Measurements from ENCODE around the gene SMDT1.

SMDT1 gene, protein sequence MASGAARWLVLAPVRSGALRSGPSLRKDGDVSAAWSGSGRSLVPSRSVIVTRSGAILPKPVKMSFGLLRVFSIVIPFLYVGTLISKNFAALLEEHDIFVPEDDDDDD

DNA sequence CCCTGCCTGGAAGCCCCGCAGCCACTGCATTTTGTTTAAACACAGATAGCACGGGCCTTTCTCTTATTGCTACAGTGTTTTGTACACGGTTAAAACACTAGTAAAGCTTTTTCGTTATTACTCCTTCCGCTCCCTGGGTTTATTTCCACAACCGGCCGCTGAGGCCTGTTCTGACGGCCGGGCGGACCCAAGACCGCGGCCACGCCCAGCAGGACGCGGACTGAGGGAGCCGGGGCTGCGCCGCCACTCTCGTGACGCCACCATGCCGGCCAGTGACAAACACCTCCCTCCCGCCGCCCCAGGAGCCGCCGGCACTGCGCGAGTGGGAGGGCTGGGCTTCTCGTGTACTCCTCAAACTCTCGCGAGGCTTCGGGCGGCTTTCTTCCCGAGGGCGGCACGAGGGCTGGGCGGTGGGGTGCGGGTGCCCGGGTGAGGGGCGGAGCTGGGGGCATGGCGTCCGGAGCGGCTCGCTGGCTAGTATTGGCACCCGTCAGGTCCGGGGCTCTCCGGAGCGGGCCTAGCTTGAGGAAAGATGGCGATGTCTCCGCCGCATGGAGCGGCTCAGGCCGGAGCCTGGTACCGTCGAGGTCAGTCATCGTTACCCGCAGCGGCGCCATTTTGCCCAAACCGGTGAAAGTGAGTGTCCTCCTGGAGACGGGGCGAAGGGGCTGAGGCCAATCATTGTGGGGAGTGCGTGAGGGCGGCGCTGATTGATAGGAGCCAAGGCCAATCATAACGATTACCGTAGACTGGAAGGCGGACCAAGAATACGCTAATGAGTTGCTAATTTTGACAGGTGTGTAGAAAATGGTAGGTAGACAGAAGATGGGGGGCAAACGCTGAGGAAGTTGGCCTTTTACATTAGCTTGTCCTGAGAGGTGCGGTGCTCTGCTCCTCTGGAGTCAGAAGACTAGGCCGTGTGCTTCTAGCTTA lies at the start of gene SMDT1:
Gene SMDT1 (plus strand): TSS at position 382 of the 933 bp plus-strand sequence. CDS start 69 bp downstream, at position 451.
- peak; percentile 97 to 98 for DNase-seq

DNA sequence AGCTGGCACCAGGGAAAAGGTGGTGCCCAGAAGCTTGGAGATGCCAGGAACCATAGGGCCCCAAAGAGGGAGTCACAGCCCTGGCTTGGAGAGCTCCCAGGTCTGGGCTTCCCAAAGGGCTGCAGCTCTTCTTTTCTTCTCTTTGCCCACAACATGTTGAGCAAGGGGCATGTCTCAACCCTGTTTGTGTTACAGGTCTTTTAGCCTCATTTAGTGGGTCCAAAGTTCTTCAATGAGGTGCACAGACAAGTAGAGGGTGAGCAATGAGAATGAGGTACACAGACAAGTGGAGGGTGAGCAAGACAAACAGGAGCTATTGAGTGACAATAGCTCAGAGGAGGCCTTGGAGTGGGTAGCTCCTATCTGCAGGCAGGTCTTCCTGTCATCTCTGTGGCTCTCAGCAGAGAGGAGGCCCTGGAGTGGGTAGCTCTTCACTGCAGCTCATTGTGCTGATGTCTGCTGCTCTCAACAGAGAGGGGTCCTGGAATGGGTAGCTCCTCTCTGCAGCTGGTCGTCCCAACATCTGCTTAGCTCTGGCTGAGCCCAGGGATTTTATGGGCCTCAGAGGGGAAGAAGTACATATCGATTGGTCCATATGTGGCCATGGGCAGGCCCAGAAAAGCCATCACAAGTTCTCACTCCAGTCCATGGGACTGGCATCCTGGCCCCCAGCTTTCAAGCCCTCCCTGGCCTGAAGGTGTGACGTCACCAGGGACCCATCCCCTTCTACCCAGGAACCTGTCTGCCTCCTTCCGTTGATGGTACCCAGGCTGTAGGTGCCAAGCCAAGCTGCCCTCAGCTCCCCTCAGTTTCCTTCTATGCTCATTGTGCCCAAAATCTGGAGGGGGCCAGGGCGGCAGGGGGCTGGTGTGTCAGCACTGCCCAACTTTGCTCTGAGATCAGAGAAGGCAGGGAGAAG lies 46.0 kb upstream of the SMDT1 start:
- DNase-seq: no peak

DNA sequence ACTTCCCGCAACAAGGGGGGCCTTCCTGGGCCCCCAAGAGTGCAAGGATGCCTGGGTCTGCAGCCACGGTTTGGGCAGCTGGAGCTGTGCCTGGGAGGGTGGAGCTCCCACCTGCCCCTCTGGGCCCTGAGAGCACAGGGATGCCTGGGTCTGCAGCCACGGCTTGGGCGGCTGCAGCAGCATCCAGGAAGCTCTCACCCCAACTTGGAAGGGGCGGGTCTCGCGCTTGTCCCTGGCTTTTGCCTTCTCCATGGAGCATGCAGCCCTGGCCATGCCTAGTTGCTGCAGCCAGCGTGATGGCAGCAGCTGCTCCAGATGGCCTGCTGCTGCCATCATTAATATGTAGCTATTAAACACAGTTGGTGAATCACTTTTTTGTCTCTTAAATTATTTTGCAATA lies 44.2 kb upstream of the SMDT1 start:
- no peak for DNase-seq

DNA sequence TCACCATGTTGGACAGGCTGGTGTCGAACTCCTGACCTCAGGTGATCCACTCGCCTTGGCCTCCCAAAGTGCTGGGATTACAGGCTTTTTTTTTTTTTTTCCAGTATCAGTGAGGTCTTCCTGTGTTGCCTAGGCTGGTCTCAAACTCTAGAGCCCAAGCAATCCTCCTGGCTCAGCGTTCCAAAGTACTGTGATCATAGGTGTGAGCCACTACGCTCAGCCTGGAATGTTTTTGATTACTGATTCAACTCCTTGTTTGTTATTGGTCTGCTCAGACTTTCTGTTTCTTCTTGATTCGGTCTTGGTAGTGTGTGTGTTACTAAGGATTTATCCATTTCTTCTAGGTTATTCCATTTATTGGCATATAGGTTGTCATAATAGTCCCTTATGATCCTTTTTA lies 40.2 kb upstream of the SMDT1 start:
- no peak for DNase-seq

DNA sequence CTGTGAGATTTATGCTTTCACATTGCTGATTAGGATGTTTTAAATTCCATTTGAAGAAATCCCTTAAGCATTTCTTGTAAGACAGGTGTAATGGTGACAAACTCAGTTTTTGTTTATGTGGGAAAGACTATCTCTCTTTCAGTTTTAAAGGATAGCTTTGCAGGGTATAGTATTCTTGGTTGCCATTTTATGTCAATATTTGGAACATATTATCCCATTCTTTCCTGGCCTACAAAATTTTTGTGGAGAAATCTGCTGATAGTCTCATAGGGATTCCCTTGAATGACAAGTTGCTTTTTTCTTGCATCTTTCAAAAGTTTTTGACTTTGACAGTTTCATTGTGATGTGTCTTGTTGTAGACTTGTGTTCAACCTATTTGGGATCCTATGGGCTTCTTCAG lies 37.7 kb upstream of the SMDT1 start:
- no peak for DNase-seq

DNA sequence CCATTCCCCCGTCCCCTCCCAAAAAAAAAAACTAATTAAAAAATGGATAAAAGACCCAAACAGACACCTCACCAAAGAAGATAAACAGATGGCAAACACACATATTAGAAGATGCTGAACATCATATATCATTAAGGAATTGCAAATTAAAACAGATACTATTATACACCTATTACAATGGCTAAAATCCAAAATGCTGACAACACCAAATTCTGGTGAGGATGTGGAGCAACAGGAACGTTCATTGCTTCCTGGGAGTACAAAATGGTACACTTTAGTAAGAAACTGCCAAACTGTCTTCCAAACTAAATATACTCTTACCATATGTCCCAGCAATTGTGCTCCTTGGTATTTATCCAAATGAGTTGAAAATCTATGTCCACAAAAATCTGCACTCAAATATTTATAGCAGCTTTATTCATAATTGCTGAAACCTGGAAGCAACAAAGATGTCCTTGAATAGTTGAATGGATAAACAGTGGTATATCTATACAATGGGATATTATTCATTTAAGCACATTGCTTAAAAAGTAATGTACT lies 28.8 kb upstream of the SMDT1 start:
- no peak for DNase-seq

DNA sequence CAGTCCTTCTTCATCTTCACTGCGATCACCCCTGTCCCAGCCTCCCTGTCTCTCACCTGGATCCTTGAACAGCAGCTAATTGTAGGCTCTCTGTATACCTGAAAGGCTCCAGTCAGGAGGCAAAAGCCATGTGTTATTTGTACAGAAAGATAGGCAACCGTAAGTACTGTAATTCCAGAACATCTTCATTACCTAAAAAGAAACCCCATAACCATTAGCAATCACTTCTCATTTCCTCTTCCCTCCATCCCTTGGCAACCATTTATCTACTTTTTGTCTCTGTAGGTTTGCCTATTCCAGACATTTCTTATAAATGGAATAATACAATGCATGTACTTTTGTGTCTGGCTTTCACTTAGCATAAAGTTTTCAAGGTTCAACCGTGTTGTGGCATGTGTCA lies 26.7 kb upstream of the SMDT1 start:
- no peak for DNase-seq

DNA sequence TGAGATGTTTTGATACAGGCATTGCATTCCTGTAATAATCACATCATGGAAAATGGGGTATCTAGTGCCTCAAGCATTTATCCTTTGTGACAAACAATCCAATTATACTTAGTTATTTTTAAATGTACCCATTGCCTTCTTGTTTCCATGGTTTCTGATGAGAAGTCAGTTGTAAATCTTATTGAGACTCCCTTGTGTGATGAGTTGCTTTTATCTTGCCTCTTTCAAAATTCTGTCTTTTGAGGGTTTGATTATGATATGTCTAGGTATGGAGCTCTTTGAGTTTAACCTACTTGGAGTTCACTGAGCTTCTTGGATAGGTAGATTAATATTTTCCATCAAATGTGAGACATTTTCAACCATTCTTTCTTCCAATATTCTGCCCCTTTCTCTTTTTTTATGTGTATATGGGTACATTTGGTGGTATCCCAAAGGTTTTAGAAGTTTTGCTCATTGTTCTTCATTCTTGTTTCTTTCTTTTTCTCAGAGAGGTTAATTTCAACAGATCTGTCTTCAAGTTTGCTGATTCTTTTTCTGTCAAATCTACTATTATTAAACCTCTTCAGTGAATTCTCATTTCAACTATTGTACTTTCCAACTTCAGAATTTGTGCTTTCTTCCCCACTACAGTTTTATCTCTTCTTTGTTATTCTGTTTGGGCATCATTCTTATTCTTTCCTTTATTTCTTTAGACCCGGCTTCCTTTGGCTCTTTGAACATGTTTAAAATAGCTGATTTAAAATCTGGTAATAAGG lies 22.6 kb upstream of the SMDT1 start:
- DNase-seq: no peak

DNA sequence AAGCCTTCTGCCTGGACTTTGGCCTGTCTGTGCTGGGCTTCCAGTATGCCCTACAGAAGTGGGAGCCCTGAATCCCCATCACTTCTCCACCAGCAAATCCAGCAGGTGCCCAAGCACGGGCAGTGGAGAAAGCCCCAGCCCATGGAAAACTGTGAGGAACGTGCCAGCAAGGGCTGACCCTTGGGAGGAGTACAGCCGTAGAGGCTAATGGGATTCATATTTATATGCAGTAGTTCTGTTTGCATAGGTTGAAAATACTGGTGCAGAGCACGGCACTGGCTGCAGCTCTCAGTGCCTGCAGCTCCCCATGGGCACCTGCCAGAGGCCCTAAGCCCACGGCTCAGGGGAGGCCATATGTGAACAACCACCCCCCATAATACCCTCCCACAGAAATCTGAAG lies 19.0 kb upstream of the SMDT1 start:
- DNase-seq: no peak

DNA sequence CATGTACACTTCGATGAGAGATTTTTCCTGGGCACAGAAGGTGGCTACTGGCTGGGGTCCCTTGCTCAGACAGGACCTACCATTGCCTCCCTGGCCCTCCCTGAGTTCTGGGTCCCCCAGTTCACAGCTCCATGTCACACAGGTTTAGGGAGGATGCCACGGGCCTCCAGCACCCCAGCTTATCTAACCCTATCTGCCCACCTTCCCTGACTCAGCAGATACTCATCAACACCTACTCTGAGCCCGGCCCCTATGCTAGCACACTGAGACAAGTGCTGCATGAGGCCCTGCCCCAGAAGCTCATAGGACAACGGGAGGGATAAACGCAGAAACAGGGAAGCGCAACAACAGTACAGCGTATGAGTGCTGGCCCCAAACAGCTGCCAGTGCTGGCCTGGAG lies 18.5 kb upstream of the SMDT1 start:
- no peak for DNase-seq

DNA sequence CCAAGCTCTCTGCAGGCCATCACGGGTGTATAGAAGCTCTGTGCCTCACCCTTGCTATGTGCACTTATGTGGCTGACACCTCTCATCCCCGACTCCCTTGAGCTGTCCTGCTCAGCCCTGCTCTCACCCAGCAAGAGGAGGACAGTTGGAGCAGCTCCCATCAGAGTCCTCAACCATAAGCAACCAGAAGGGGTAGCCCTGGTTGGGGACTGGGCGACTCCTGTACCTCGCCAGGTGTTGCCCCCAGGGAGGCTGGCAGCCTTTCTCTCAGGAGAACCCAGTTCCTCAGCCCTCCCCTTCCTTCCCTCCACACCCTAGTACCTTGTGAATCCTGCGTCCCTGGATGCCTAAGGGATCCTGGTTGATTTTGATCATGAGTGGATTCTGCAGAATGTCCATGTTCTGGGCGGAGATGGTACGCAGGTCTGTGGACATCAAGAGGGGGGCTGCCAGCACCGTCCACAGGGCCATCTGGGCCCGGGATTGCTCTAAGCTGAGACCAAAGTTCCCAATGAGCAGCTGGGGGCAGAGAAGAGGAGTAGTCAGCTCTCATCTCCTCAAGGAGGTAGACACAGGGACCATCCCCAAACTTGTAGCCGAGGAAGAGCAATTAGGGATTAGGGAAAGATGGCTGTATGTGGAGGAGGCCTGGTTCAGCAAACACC lies 16.9 kb upstream of the SMDT1 start:
- no peak for DNase-seq

DNA sequence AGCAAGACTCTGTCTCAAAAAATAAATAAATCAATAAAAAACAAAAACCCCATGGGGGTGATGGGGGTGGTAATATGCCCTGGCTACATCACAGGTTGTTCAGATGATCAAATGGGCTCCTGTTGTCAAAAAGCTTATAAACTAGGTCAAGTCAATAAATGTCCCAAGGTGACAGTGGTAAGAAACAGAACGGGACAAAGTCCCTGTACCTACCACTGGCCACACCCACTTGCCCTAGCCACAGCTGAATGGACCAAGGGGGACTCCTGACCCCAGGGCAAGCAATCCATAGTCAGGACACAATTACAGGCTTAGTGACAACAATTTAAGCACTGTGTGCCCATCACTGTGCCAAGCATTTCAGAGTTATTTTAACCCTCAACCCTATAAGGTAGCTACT lies 14.9 kb upstream of the SMDT1 start:
- no peak for DNase-seq

DNA sequence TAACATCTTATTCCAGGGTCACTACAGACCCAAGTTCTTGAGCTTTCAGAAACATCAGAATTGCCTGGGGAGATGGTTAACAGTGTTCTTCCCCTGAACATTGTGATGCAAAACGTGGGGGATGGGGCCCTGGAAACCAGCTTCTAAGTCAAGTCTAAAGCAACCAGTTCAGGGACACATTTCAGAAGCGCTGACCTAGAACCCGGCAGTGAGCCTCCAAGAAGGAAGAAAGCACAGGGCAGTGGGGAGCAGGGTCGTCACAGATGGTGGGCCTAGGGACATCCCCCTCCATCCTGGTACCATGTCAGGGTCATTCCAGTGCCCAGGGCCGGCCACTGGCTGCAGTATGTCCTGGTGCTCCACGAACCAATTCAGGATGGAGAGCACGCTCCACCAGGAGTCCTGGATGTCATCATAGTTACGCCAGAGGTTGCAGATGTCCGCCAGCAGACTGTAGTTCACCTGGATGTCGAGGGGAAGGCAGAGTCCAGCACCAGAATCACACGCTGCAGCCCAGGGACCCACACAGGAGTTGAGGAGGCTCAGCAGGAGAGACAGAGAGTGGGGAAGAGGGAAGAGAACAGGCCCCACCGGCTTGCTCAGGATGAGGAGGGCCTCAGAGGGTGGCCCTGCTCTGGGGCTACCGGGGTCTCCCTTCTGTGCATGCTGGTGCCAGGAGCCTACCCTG lies 13.9 kb upstream of the SMDT1 start:
- DNase-seq: no peak

DNA sequence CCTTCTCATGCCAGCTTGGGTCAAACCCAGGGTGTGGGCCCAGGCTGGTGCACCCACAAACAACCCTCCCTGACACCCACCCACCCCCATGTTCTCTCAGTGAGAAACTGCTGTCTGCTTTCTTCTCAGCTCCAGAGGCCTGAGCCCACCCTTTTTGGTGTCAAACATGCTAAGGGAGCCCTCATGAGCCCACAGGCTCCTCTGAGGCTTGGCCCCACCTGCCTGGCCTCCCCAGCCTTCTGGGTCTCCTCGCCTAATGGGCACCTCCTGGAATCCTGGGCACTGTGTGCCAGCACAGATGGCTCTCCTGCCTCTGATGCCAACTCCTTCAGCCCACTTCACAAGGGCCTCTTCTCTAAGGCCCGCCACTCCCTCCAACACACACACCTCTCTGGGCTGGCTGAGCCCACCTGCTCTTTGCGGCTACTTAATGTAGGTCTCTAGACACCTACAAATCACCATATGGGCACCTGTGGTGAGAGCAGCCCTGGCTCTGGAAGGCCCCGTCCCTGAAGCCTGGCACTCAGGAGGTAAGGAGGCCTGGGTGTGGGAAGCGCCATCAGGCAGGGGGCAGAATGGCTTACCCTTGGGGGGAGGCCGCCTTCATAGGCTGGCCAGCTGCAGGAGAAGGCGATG lies 13.3 kb upstream of the SMDT1 start:
- no peak for DNase-seq

DNA sequence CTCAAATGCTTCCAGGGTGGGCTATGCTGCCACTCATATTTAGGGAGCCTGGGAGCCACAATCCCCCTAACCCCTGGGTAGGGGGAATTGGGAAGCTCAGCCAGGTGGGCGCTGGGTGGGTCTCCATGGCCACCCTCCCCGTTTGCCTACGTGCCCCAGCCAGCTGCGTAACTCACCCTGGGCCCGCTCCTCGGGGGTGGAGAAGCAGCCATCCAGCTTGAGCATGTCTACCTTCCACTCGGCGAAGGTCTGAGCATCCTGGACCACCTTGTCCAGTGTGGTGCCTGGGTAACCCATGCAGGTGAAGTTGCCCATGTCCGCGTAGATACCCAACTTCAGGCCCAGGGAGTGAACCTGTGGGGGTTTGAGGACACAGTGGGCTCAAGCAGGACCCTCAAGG lies 12.6 kb upstream of the SMDT1 start:
- no peak for DNase-seq

DNA sequence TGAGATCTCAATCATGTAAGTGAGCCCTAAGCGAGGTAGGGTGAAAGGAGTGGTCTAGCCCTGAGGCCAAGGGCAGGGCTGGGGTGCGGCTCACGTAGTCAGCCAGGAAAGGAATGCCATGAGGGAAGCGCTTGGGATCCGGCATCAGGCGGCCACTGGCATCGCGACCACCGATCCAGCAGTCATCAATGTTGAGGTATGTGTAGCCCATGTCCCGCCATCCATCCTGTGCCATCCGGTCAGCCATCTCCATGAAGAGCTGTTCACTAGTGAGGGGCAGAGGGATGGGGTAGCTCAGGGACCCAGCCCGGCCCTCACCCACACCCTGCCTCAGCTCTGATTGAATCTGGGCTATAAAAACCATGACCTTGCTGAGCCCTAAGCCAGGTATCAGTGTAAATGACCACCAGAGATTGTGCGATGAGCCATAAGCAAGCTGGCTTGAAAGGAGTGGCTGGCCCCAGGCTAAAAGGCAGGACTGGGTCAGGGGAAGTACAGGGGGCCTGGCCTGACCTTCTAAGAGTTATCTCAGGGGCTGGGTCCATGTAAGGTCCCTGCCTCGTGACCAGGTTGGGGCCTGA lies 11.7 kb upstream of the SMDT1 start:
- no peak for DNase-seq

DNA sequence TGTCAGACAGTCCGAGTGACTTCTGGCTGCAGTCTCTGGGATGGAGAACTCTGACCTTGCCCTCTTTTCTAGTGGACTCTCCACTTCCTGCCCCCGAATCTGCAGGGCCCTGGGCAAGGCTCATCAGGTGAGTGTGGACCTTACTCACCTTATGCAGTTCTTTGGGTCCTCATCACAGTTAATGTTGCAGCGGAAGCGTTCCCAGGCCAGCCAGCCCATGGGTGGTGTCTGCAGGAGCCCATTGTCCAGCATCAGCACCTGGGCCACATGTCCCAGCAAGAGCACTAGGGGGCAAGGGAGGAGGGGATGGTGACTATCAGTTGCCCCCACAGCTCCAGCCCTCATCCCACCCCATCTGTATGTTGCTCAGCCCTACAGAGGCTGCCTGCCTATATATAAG lies 11.2 kb upstream of the SMDT1 start:
- DNase-seq: no peak

DNA sequence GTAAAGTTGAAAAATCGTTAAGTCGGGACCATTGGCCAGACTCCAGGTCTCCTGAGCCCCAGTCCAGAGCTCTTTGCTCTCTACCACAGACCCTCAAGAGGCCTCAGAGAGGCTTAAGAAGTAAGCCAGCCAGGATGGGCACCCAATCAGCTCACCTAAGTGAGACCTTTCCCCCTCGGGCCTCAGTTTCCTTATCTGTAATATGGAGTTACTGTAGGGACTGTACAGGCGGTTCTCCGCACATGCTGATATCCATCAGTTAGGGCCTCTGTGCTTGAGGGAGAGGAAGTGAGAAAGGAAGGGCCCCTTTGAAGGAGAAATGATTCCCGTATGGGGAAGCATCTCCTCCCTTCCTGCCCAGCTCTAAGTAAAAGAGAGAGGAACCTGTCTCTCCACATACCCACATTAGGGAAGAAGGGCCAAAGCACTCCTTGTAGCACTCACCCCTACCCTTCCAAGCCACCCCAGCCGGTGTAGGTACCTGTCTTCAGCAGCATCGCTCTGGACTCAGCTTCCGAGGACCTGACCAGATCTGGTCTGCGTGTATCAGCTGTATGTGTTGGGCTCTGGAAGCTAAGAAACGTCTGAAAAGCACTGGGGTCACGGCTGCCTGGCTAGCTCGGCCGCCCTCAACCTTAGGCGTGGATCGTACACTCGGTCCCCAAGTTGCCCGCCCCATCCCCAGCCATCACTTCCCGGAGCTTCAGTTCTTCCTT lies 9.5 kb upstream of the SMDT1 start:
- no peak for DNase-seq

Measured in hippocampal formation (tissue), 2 donors.